Measurements from ENCODE around the gene IL17RB. TPM values are rescaled to one million over a fixed set of nuclear protein-coding genes. Genes with fewer than 3 reads are reported as not detected.

The IL17RB gene
- total RNA-seq, 1 donor from 2014 or later = 2.2 TPM

Other genes starting within 250 kb of the IL17RB start
- 0.62 and 0.75 TPM in 2 replicates for gene CHDH, start 149 bp upstream of the IL17RB start, total RNA-seq
- 44.5 and 46.7 TPM in 2 replicates for gene ACTR8, start 35.6 kb downstream of the IL17RB start, total RNA-seq
- 51.4 and 58.5 TPM in 2 replicates for gene SELENOK, start 45.3 kb downstream of the IL17RB start, total RNA-seq